Neural progenitor cell (in vitro differentiated cells): ENCODE measurements around the gene RAB11FIP2. TPM values are rescaled to one million over a fixed set of nuclear protein-coding genes. Genes with fewer than 3 reads are reported as not detected.

Experiments used
- DNase-seq: peaks from one replicate; pipeline ENCODE4 v3.0.0-alpha.2; 2016; ENCODE audit warnings: low spot score
- H2AFZ ChIP-seq: fragments of 200-600 bp; sonication (generic); replicated peaks from 2 replicates; pipeline ENCODE4 v1.6.1; 2016; ENCODE audit warnings: antibody characterized with exemption
- H3F3A ChIP-seq: fragments of 200-600 bp; sonication (generic); 2 replicates; pipeline ENCODE4 v1.6.1; 2016; ENCODE audit warnings: antibody characterized with exemption, low read depth
- H3K27ac ChIP-seq: fragments of 200-600 bp; sonication (generic); 2 replicates; pipeline ENCODE4 v1.5.1; 2016; ENCODE audit warnings: mild to moderate bottlenecking
- H3K27me3 ChIP-seq: fragments of 200-600 bp; sonication (generic); 2 replicates; pipeline ENCODE4 v1.6.1; 2016; ENCODE audit warnings: mild to moderate bottlenecking, moderate library complexity
- H3K36me3 ChIP-seq: fragments of 200-600 bp; sonication (generic); 2 replicates; pipeline ENCODE4 v1.5.1; 2016
- H3K4me1 ChIP-seq: fragments of 200-600 bp; sonication (generic); 2 replicates; pipeline ENCODE4 v1.6.1; 2016; ENCODE audit warnings: mixed run types
- H3K4me2 ChIP-seq: fragments of 200-600 bp; sonication (generic); 2 replicates; pipeline ENCODE4 v1.6.1; 2016
- H3K4me3 ChIP-seq: fragments of 200-600 bp; sonication (generic); 2 replicates; pipeline ENCODE4 v1.5.1; 2016
- H3K79me2 ChIP-seq: fragments of 200-600 bp; sonication (generic); 2 replicates; pipeline ENCODE4 v1.6.1; 2016; ENCODE audit warnings: low read depth
- H3K9ac ChIP-seq: fragments of 200-600 bp; sonication (generic); 2 replicates; pipeline ENCODE4 v1.6.1; 2016
- H3K9me3 ChIP-seq: fragments of 200-600 bp; sonication (generic); 2 replicates; pipeline ENCODE4 v1.5.1; 2016; ENCODE audit warnings: low read depth
- H4K20me1 ChIP-seq: fragments of 200-600 bp; sonication (generic); 2 replicates; pipeline ENCODE4 v1.6.1; 2016; ENCODE audit warnings: low read depth
- H3K27ac Mint-ChIP-seq: 3 replicates; pipeline ENCODE4 v1.8.0; 2021; ENCODE audit warnings: mixed read lengths
- H3K27me3 Mint-ChIP-seq: 2 replicates; pipeline ENCODE4 v1.8.0; 2022; ENCODE audit warnings: low read depth, mild to moderate bottlenecking, inconsistent platforms, moderate library complexity, mixed read lengths; ENCODE audit not compliant: insufficient read depth
- H3K36me3 Mint-ChIP-seq: 3 replicates; pipeline ENCODE4 v1.8.0; 2021; ENCODE audit warnings: mixed read lengths
- H3K4me1 Mint-ChIP-seq: 3 replicates; pipeline ENCODE4 v1.8.0; 2021; ENCODE audit warnings: mixed read lengths
- H3K4me3 Mint-ChIP-seq: 3 replicates; pipeline ENCODE4 v1.8.0; 2021; ENCODE audit warnings: mild to moderate bottlenecking, moderate library complexity, mixed read lengths
- H3K9me3 Mint-ChIP-seq: 3 replicates; pipeline ENCODE4 v1.8.0; 2020; ENCODE audit warnings: mixed read lengths
- CTCF ChIP-seq: fragments of 200-600 bp; sonication (generic); IDR thresholded peaks from 2 replicates; pipeline ENCODE4 v1.5.1; 2017; ENCODE audit warnings: antibody characterized with exemption, mild to moderate bottlenecking
- EZH2 ChIP-seq: fragments of 200-600 bp; sonication (generic); IDR thresholded peaks from 2 replicates; pipeline ENCODE4 v1.6.1; 2017; ENCODE audit warnings: antibody characterized with exemption, mild to moderate bottlenecking, moderate library complexity
- EZH2phosphoT487 ChIP-seq: fragments of 200-600 bp; sonication (generic); IDR thresholded peaks from 2 replicates; pipeline ENCODE4 v1.6.1; 2017; ENCODE audit warnings: antibody characterized with exemption
- total RNA-seq: library from RNA; depleted of rRNA; stranded (reverse); fragments of >200 nt; gene quantifications from 2 replicates; pipeline ENCODE4 v1.2.3, GENCODE V29; 2015; ENCODE audit warnings: low replicate concordance

Gene RAB11FIP2
- total RNA-seq, 1 donor from 2014 or later, result 50.7 TPM

GRCh38 chr10:117972168-117972837 lies 74.4 kb downstream of the RAB11FIP2 start:
- no peaks in the 10 kb centered on the region for H3F3A ChIP-seq
- TF ChIP-seq CTCF (no peak), EZH2phosphoT487 (no peak), EZH2 (no peak)
- Mint-ChIP-seq H3K9me3 (no peaks in the 10 kb centered on the region), H3K27ac (no peak overlapping the region), H3K36me3 (no peaks in the 10 kb centered on the region), H3K4me1 (no peaks in the 10 kb centered on the region), H3K27me3 (no peaks in the 10 kb centered on the region), H3K4me3 (no peak overlapping the region)
- no peak overlapping the region for H3K27ac ChIP-seq
- H3K4me2 ChIP-seq, result no peak overlapping the region
- H3K27me3 ChIP-seq, result no peaks in the 10 kb centered on the region
- no peaks in the 10 kb centered on the region for H3K36me3 ChIP-seq
- no peaks in the 10 kb centered on the region for H4K20me1 ChIP-seq
- H3K9ac ChIP-seq, result no peak overlapping the region
- H3K4me1 ChIP-seq, result no peaks in the 10 kb centered on the region
- no peak overlapping the region for H2AFZ ChIP-seq
- no peaks in the 10 kb centered on the region for H3K79me2 ChIP-seq
- H3K4me3 ChIP-seq, result no peak overlapping the region
- DNase-seq, result no peak
- H3K9me3 ChIP-seq, result no peaks in the 10 kb centered on the region

GRCh38 chr10:117970962-117971361 lies 75.8 kb downstream of the RAB11FIP2 start:
- Mint-ChIP-seq H3K36me3 (no peaks in the 10 kb centered on the region), H3K9me3 (no peaks in the 10 kb centered on the region), H3K4me1 (no peaks in the 10 kb centered on the region), H3K27ac (no peak overlapping the region), H3K27me3 (no peaks in the 10 kb centered on the region), H3K4me3 (no peak overlapping the region)
- H2AFZ ChIP-seq, result no peak overlapping the region
- no peak overlapping the region for H3K9ac ChIP-seq
- no peaks in the 10 kb centered on the region for H3K9me3 ChIP-seq
- H3K27ac ChIP-seq, result no peak overlapping the region
- DNase-seq, result no peak
- H3K4me2 ChIP-seq, result no peak overlapping the region
- H4K20me1 ChIP-seq, result no peaks in the 10 kb centered on the region
- H3K36me3 ChIP-seq, result no peaks in the 10 kb centered on the region
- H3K4me3 ChIP-seq, result no peak overlapping the region
- H3K4me1 ChIP-seq, result no peaks in the 10 kb centered on the region
- no peaks in the 10 kb centered on the region for H3K79me2 ChIP-seq
- no peak for TF ChIP-seq EZH2
- no peak for TF ChIP-seq CTCF
- no peak for TF ChIP-seq EZH2phosphoT487
- H3K27me3 ChIP-seq, result no peaks in the 10 kb centered on the region
- H3F3A ChIP-seq, result no peaks in the 10 kb centered on the region

GRCh38 chr10:117969592-117969991 lies 77.1 kb downstream of the RAB11FIP2 start:
- Histone ChIP-seq H3K79me2 (no peaks in the 10 kb centered on the region), H2AFZ (no peak overlapping the region), H3K4me3 (no peak overlapping the region), H3K36me3 (no peaks in the 10 kb centered on the region), H3K9ac (no peak overlapping the region), H4K20me1 (no peaks in the 10 kb centered on the region), H3F3A (no peaks in the 10 kb centered on the region), H3K27ac (no peak overlapping the region), H3K4me2 (no peak overlapping the region), H3K4me1 (peaks cover 1% of the 10 kb centered on the region), H3K27me3 (no peaks in the 10 kb centered on the region), H3K9me3 (no peaks in the 10 kb centered on the region)
- TF ChIP-seq CTCF, result no peak
- Mint-ChIP-seq H3K4me3 (no peak overlapping the region), H3K9me3 (no peaks in the 10 kb centered on the region), H3K4me1 (no peaks in the 10 kb centered on the region), H3K27me3 (no peaks in the 10 kb centered on the region), H3K27ac (no peak overlapping the region), H3K36me3 (no peaks in the 10 kb centered on the region)
- no peak for DNase-seq
